Natural killer cell treated with Interleukin-12 subunit alpha and Interleukin-12 subunit beta and Interleukin-15 and Interleukin-18, amount 100 ng/mL, for 72 hours (primary cell): ENCODE measurements around the gene ERRFI1. TPM values are rescaled to one million over a fixed set of nuclear protein-coding genes. Genes with fewer than 3 reads are reported as not detected.
"Not testable (repeated sequence)": the region's sequence is repeated elsewhere in the genome, so short reads cannot be mapped to it uniquely, and the experiment has no call there.

Source experiments
- ATAC-seq, 2 donors: fragments of 150-1000 bp; cut with Tn5 transposase in 1 of 2; sonication (Bioruptor Pico), chemical (Tn5 transposase) in 1 of 2; 2 replicates each; pipeline ENCODE4 v1.10.0; 2021
- DNase-seq: peaks from one replicate; pipeline ENCODE4 v3.0.0; 2022; ENCODE audit warnings: low spot score
- H3K27ac Mint-ChIP-seq, 2 donors: 1 replicate in 1 of 2; 2 replicates in 1 of 2; pipeline ENCODE4 v1.8.0; 2022; ENCODE audit warnings: mixed read lengths in 2 of 2, mild to moderate bottlenecking in 1 of 2, moderate library complexity in 1 of 2
- H3K27me3 Mint-ChIP-seq, 2 donors: 1 replicate in 1 of 2; 2 replicates in 1 of 2; pipeline ENCODE4 v1.8.0; 2022; ENCODE audit warnings: mixed read lengths in 2 of 2
- H3K36me3 Mint-ChIP-seq: one replicate; pipeline ENCODE4 v1.8.0; 2022; ENCODE audit warnings: mixed read lengths
- H3K4me1 Mint-ChIP-seq, 2 donors: 1 replicate in 1 of 2; 2 replicates in 1 of 2; pipeline ENCODE4 v1.8.0; 2022; ENCODE audit warnings: low read depth in 2 of 2, mixed read lengths in 2 of 2, mild to moderate bottlenecking in 1 of 2
- H3K4me3 Mint-ChIP-seq: one replicate; pipeline ENCODE4 v1.8.0; 2022; ENCODE audit warnings: mixed read lengths
- H3K9me3 Mint-ChIP-seq: 2 replicates; pipeline ENCODE4 v1.8.0; 2022; ENCODE audit warnings: mixed read lengths
- total RNA-seq, 2 donors: library from RNA; stranded (reverse); gene quantifications; one replicate each; pipeline ENCODE4 v1.2.3, GENCODE V29; 2022

The ERRFI1 gene, protein sequence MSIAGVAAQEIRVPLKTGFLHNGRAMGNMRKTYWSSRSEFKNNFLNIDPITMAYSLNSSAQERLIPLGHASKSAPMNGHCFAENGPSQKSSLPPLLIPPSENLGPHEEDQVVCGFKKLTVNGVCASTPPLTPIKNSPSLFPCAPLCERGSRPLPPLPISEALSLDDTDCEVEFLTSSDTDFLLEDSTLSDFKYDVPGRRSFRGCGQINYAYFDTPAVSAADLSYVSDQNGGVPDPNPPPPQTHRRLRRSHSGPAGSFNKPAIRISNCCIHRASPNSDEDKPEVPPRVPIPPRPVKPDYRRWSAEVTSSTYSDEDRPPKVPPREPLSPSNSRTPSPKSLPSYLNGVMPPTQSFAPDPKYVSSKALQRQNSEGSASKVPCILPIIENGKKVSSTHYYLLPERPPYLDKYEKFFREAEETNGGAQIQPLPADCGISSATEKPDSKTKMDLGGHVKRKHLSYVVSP
- total RNA-seq, result 1 to 10 TPM; 3.5 to 6.3 TPM

DNA sequence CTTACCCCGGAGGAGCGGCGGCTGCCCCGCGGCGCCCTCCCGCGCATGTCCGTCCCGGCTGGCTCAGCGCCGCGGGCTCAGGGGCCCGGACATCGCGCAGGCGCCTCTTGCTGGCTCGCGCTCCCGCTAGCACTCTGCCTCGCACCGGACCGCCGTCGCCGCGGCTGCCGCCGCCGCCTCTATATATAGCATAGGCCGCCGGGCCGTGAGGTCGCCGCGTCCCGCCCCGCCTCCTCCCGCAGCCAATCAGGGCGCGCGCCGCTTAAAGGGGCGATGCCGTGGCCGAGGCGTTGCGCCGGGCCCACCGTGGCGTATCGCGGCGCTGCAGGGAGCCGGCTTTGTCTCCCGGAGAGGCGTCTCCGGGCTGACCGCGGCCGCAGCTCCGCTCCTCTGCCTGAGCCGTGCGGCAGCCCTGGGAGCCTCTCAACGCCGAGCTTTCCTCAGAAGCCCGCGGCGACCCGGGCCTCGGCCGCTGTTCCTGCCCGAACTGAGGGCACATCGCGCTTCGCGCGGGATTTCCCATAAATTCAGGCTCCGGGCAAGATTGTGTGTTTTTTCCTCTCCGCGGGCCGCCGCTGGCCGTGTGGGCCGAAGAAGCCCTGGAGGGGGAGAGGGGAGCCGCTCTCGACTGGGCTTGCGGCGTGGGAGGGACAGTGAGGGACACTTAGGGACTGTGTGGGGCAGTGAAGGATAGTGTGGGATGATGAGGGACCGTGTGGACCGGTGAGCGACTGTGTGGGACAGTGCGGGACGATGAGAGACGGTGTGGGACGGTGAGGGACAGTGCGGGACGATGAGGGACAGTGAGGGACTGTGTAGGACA is at the start of gene ERRFI1:
TSS of gene ERRFI1 (minus strand) at position 157 of the 823 bp plus-strand sequence. CDS start 10,690 bp downstream, outside the sequence.
- Mint-ChIP-seq H3K4me3 (peak within 1 kb of the TSS; percentile 94), H3K27me3 (peaks cover 14 to 16% of the 10 kb centered on the region in 2 donors), H3K9me3 (no peaks in the 10 kb centered on the region), H3K4me1 (peaks cover 13 to 14% of the 10 kb centered on the region in 2 donors), H3K36me3 (peaks cover 6% of the 10 kb centered on the region), H3K27ac (peak within 1 kb of the TSS; percentile 55 to 78)
- peak; percentile 97 for DNase-seq
- ATAC-seq, result peak; percentile 98 to 99

DNA sequence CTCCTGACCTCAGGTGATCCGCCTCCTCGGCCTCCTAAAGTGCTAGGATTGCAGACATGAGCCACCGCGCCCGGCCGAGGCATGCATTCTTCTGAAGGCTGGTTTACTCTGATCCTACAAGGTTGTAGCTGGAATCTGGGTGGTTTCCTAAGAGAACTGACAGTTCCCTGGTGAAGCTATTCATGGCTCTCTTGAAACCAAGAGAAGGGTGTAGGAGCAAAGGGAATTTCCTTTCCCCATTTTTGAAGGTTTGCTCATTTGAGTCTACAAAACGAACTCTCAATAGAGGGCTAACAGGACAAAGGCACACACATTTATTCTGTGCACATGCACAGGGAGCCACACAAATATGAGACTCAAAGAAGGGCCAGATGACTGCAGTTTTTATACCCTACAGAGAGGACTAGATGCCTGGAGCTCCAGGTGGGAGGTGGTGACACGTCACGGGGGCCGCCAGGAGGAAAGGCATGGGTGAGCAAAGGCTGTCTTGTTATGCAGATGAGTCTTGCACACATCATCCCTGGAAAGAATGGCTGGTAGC is 49.5 kb upstream of the ERRFI1 start:
- no peaks in the 10 kb centered on the region for H3K36me3 Mint-ChIP-seq
- H3K27me3 Mint-ChIP-seq, result peaks cover 0 to 20% of the 10 kb centered on the region in 2 donors
- H3K27ac Mint-ChIP-seq, result no peak overlapping the region
- no peaks in the 10 kb centered on the region for H3K9me3 Mint-ChIP-seq
- no peaks in the 10 kb centered on the region for H3K4me1 Mint-ChIP-seq
- DNase-seq (no peak), ATAC-seq (no peak)
- no peak overlapping the region for H3K4me3 Mint-ChIP-seq

DNA sequence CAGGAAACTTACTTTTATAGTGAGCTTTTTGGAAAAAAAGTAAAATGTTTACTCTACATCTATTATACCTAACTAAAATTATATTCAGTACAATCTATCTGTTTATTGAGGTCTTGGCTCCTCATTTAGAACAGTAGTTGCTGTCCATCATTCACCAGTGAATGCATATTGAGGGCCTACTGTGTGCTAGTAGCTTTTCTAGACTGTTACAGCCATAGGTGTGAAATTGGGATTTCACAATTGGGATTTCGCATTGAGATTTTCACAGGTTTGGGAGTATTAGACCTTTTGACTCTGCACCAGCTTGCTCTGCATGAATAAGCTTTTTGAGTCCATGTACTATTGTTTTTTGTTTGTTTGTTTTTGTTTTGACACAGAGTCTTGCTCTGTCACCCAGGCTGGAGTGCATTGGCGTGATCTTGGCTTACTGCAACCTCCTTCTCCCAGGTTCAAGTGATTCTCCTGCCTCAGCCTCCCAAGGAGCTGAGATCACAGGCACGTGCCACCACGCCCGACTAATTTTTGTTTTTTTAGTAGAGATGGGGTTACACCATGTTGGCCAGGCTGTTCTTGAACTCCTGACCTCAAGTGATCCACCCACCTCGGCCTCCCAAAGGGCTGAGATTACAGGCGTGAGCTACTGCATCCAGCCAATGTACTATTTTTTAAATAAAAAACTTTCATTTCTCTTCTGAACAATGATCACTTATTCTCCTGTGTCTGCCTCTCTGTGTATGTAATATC is 47.2 kb upstream of the ERRFI1 start:
- no peak overlapping the region for H3K27ac Mint-ChIP-seq
- no peaks in the 10 kb centered on the region for H3K9me3 Mint-ChIP-seq
- peaks cover 0 to 16% of the 10 kb centered on the region in 2 donors for H3K27me3 Mint-ChIP-seq
- no peaks in the 10 kb centered on the region for H3K4me1 Mint-ChIP-seq
- DNase-seq (no peak), ATAC-seq (no peak)
- H3K4me3 Mint-ChIP-seq, result no peak overlapping the region
- no peaks in the 10 kb centered on the region for H3K36me3 Mint-ChIP-seq

DNA sequence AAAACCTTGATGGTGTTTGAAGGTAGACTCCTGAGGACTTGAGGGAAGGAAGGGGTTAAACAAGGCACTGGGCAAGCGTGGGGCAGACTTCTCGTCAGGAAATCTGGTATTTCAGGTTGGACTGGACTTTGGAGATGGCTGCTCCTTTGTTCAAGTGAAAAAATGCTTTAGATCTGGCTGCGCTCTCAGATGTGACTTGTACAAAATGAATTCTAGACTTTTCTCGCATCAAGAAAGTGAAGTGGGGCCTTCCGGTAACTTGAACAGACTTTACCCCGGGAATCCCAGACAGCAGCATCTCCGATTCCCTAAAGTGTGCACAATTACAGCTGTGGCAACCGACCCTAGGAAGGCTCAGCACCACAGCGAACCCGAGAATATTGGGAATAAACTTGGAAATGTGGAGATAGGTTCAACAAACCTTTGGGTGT is 44.3 kb upstream of the ERRFI1 start:
- Mint-ChIP-seq H3K9me3 (no peaks in the 10 kb centered on the region), H3K27me3 (peaks cover 0 to 14% of the 10 kb centered on the region in 2 donors), H3K4me3 (no peak overlapping the region), H3K36me3 (no peaks in the 10 kb centered on the region), H3K4me1 (no peaks in the 10 kb centered on the region), H3K27ac (no peak overlapping the region)
- DNase-seq, result no peak
- no peak for ATAC-seq

DNA sequence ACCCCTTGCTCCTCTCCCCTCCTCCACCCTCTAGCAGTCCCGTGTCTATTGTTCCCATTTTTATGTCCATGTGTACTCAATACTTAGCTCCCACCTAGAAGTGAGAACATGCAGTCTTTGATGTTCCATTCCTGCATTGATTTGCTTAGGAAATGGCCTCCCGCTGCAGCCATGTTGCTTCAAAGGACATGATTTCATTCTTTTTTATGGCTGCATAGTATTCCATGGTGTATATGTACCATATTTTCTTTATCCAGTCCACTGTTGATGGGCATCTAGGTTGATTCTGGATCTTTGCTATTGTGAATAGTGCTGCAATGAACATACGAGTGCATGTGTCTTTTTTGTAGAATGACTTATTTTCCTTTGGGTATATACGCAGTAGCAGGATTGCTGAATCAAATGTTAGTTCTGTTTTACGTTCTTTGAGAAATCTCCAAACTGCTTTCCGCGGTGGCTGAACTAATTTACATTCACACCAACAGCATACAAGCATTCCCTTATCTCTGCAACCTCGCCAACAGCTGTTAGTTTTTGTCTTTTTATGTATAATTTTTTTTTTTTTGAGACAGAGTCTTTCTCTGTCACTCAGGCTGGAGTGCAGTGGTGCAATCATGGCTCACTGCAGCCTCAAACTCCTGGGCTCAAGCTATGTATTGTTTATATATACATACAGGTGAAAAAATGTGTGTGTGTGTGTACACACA is 43.7 kb upstream of the ERRFI1 start:
- H3K36me3 Mint-ChIP-seq, H3K4me1 Mint-ChIP-seq, H3K9me3 Mint-ChIP-seq, H3K27ac Mint-ChIP-seq, H3K4me3 Mint-ChIP-seq, DNase-seq, ATAC-seq: not testable (repeated sequence)
- peaks cover 0 to 17% of the 10 kb centered on the region in 2 donors for H3K27me3 Mint-ChIP-seq

DNA sequence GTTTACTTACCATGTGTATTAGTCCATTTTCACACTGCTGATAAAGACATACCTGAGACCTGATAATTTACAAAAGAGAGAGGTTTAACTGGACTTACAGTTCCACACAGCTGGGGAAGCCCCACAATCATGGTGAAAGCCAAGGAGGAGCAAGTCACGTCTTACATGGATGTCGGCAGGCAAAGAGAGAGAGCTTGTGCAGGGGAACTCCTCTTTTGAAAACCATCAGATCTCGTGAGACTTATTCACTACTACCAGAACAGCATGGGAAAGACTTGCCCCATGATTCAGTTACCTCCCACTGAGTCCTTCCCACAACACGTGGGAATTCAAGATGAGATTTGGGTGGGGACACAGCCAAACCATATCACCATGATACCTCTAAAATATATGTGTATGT is 39.3 kb upstream of the ERRFI1 start:
- no peak for ATAC-seq
- Mint-ChIP-seq H3K27me3 (peaks cover 0 to 10% of the 10 kb centered on the region in 2 donors), H3K36me3 (no peaks in the 10 kb centered on the region), H3K27ac (no peak overlapping the region), H3K9me3 (no peaks in the 10 kb centered on the region), H3K4me3 (no peak overlapping the region), H3K4me1 (no peaks in the 10 kb centered on the region)
- DNase-seq, result no peak

DNA sequence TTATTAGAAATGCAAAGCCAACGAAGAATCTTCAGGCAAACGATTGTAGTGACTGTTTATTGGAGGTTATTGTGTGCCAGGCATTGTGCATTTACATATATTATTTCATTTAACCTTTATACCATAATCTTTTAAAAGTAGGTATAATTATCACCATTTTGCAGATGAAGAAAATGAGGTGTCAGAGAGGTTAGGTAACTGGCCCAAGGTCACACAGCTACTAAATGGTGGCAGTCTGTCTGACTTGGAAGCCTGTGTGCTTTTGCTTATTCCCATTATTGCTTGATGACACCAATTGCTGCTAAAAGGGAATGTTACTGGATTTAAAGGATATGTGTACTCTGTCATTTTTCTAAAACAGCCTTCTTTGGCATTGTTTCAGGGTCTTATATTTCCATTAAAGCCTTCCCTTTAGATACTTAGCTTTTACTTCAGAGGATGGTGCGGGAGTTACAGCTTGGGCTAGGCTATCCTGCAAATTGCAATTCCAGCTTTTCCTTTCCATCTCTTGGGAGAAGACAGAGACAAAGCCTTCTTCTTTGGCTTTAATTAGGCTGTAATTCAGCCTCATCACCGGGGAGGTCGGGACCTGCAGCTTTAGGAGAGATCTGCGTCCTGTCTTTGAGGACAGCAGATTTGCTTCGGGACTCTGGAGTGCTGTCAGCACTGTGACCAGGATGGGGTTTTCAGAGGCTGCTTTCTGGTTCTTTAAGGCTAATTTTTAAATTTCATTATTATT is 37.4 kb upstream of the ERRFI1 start:
- DNase-seq, result no peak
- Mint-ChIP-seq H3K27ac (no peak overlapping the region), H3K36me3 (no peaks in the 10 kb centered on the region), H3K9me3 (no peaks in the 10 kb centered on the region), H3K27me3 (peaks cover 0 to 9% of the 10 kb centered on the region in 2 donors), H3K4me1 (no peaks in the 10 kb centered on the region), H3K4me3 (no peak overlapping the region)
- no peak for ATAC-seq

DNA sequence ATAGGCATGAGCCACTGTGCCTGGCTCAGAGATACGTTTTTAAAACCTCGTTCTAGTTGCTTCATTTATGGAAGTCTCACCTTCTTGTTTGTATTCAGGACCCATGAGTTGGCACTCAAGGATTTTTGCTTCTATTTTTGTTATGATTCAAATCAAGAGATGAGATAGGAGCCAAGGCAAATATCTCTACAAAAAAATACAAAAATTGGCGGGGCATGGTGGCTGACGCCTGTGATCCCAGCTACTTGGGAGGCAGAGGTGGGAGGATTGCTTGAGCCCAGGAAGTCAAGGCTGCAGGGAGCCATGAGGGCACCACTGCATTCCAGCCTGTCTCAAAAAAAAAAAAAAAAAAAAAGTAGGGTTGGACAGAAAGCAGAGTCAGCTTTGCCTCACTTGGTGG is 36.8 kb upstream of the ERRFI1 start:
- H3K27ac Mint-ChIP-seq, result no peak overlapping the region
- ATAC-seq, result no peak

DNA sequence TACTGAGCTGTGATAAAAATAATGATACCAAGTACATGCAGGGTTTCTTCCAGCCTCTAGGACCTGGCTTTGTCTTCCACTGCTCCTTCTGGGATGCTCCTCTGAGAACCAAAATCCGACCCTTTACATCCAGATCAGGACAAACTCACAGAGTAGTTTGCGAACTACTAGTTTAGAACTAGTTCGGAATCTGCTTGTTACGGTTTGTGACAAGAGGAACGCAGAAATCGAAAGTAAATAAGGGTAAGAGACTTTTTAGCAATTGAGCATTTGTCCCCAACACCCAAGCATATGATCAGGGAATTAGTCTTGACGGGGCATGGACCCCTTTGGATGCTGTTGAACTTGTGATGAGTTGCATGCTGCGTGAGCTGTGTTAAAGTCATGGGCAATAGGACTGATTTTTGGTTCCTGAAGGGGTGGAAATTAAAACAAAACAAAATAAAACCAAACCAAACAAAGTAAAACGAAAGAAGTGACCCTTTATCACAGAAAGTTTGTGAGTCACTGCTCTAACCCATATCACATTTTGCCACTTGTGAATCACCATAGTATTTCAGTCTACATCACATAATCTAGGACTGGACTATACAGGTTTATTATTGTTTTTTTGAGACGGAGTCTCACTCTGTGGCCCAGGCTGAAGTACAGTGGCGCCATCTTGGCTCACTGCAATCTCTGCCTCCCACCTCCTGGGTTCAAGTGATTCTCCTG is 35.7 kb upstream of the ERRFI1 start:
- Mint-ChIP-seq H3K4me3 (no peak overlapping the region), H3K27me3 (peaks cover 5 to 14% of the 10 kb centered on the region in 2 donors), H3K4me1 (no peaks in the 10 kb centered on the region), H3K27ac (no peak overlapping the region), H3K36me3 (no peaks in the 10 kb centered on the region), H3K9me3 (no peaks in the 10 kb centered on the region)
- ATAC-seq (no peak), DNase-seq (no peak)

More for the DNA sequence above, 36.8 kb upstream of the ERRFI1 start:
- H3K4me1 Mint-ChIP-seq, result no peaks in the 10 kb centered on the region
- peaks cover 0 to 11% of the 10 kb centered on the region in 2 donors for H3K27me3 Mint-ChIP-seq
- no peaks in the 10 kb centered on the region for H3K36me3 Mint-ChIP-seq
- no peak for DNase-seq
- no peaks in the 10 kb centered on the region for H3K9me3 Mint-ChIP-seq
- H3K4me3 Mint-ChIP-seq, result no peak overlapping the region

DNA sequence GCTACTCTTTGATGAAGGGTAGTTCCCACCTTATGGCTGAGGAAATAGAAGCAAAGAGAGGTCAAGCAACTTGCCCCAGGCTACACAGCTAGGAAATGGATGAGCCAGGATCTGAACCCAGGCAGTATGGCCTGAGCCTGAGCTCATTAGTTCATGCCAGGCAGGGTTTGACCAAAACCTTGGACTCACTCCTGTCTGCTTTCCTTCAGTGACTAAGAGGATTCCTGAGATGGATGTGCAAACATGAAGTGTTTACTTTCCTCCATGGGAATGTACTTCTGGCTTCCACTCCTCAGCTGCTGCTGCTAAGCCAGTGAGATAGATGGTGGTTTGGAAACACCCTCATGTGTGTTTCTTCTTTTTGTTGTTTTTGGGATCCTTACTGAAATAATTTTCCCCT is 35.1 kb upstream of the ERRFI1 start:
- Mint-ChIP-seq H3K27me3 (peaks cover 5 to 12% of the 10 kb centered on the region in 2 donors), H3K4me3 (no peak overlapping the region), H3K4me1 (no peaks in the 10 kb centered on the region), H3K9me3 (no peaks in the 10 kb centered on the region), H3K36me3 (no peaks in the 10 kb centered on the region), H3K27ac (no peak overlapping the region)
- DNase-seq (no peak), ATAC-seq (no peak)

DNA sequence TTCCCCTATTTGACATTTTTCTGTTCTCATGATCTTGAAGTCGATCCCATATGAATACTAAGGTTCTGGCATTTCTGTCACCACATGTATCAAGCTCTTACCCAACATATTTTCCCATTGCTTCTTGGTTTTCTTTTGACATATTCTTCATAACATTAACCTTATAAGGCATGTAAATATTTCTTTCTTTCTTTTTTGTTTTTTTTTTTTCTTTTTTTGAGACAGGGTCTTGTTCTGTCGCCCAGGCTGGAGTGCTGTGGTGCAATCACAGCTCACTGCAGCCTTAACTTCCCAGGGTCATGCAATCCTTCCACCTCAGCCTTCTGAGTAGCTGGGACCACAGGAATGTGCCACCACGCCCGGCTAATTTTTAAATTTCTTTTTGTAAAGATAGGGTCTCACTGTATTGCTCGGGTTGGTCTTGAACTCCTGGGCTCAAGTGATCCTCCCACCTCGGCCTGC is 33.1 kb upstream of the ERRFI1 start:
- H3K4me3 Mint-ChIP-seq, result no peak overlapping the region
- H3K27ac Mint-ChIP-seq, result peak overlapping the region in 1 of 2 donors; percentile 70
- H3K27me3 Mint-ChIP-seq, result peaks cover 5 to 9% of the 10 kb centered on the region in 2 donors
- no peaks in the 10 kb centered on the region for H3K9me3 Mint-ChIP-seq
- DNase-seq (no peak), ATAC-seq (no peak)
- H3K4me1 Mint-ChIP-seq, result no peaks in the 10 kb centered on the region
- no peaks in the 10 kb centered on the region for H3K36me3 Mint-ChIP-seq

DNA sequence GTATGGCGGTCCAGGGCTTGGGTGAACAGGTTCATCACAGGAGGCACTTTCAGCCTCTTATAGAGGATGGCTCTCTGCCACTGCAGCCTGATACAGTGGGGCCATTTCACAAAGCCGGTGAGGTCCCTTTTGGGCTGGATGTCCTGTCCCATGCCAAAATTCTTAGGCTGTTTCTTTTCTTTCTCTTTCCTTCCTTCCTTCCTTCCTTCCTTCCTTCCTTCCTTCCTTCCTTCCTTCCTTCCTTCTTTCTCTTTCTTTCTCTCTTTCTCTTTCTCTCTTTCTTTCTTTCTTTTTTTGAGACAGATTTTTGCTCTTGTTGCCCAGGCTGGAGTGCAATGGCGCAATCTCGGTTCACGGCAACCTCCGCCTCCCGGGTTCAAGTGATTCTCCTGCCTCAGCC is 31.7 kb upstream of the ERRFI1 start:
- not testable (repeated sequence) for ATAC-seq, H3K36me3 Mint-ChIP-seq, H3K27ac Mint-ChIP-seq, H3K9me3 Mint-ChIP-seq, H3K4me3 Mint-ChIP-seq, H3K4me1 Mint-ChIP-seq, DNase-seq
- H3K27me3 Mint-ChIP-seq, result peaks cover 5 to 11% of the 10 kb centered on the region in 2 donors
